Measurements from ENCODE around the gene CERT1.

Gene CERT1

GRCh38 chr5:75363726-75364495 is 147.5 kb downstream of the CERT1 start:
- TF ChIP-seq POLR2AphosphoS5 (IDR thresholded peaks at IDR 0.05; ENCODE audit: low read depth, low read length) (no peak), TAF1 (IDR thresholded peaks at IDR 0.05; ENCODE audit: borderline replicate concordance, insufficient read depth, low read length) (no peak), FOXP2 (optimal IDR thresholded peaks at IDR 0.05; ENCODE audit: borderline replicate concordance, extremely low read depth, extremely low read length, insufficient read depth) (no peak), SIN3A (IDR thresholded peaks at IDR 0.05; ENCODE audit: borderline replicate concordance, insufficient read depth, low read length) (no peak), REST (IDR thresholded peaks at IDR 0.05; ENCODE audit: insufficient read depth in 1 of 2, low read depth in 2 of 2, low read length in 2 of 2) (no peak)

GRCh38 chr5:75363111-75363510 is 148.3 kb downstream of the CERT1 start:
- TF ChIP-seq REST (IDR thresholded peaks at IDR 0.05; ENCODE audit: insufficient read depth in 1 of 2, low read depth in 2 of 2, low read length in 2 of 2) (no peak), FOXP2 (optimal IDR thresholded peaks at IDR 0.05; ENCODE audit: borderline replicate concordance, extremely low read depth, extremely low read length, insufficient read depth) (no peak), POLR2AphosphoS5 (IDR thresholded peaks at IDR 0.05; ENCODE audit: low read depth, low read length) (no peak), SIN3A (IDR thresholded peaks at IDR 0.05; ENCODE audit: borderline replicate concordance, insufficient read depth, low read length) (no peak), TAF1 (IDR thresholded peaks at IDR 0.05; ENCODE audit: borderline replicate concordance, insufficient read depth, low read length) (no peak)

- TF ChIP-seq REST (IDR thresholded peaks at IDR 0.05; ENCODE audit: insufficient read depth in 1 of 2, low read depth in 2 of 2, low read length in 2 of 2) (no peak), POLR2AphosphoS5 (IDR thresholded peaks at IDR 0.05; ENCODE audit: low read depth, low read length) (no peak), SIN3A (IDR thresholded peaks at IDR 0.05; ENCODE audit: borderline replicate concordance, insufficient read depth, low read length) (no peak)
These were observed 148.9 kb downstream of the CERT1 start for GRCh38 chr5:75362474-75362975.

- no peak for TF ChIP-seq REST (IDR thresholded peaks at IDR 0.05; ENCODE audit: insufficient read depth in 1 of 2, low read depth in 2 of 2, low read length in 2 of 2)
- no peak for TF ChIP-seq FOXP2 (optimal IDR thresholded peaks at IDR 0.05; ENCODE audit: borderline replicate concordance, extremely low read depth, extremely low read length, insufficient read depth)
- TF ChIP-seq TAF1 (IDR thresholded peaks at IDR 0.05; ENCODE audit: borderline replicate concordance, insufficient read depth, low read length): no peak
- TF ChIP-seq SIN3A (IDR thresholded peaks at IDR 0.05; ENCODE audit: borderline replicate concordance, insufficient read depth, low read length): no peak
- TF ChIP-seq POLR2AphosphoS5 (IDR thresholded peaks at IDR 0.05; ENCODE audit: low read depth, low read length): no peak
These were observed 150.1 kb downstream of the CERT1 start for GRCh38 chr5:75361310-75361709.

All from PFSK-1 (cell line).